GM12878 (cell line): Measurements from ENCODE around the gene NUP210L. TPM values are rescaled to one million over a fixed set of nuclear protein-coding genes. Genes with fewer than 3 reads are reported as not detected.
A peak's percentile ranks its signal among the peaks of the same experiment; 100 is the strongest.

Experiments used
- JUND ChIP-seq: IDR thresholded peaks from 2 replicates; pipeline ENCODE4 v1.6.1; 2012; ENCODE audit warnings: low read depth, mild to moderate bottlenecking, low read length, improper control_type of control experiment, moderate library complexity
- MAX ChIP-seq: IDR thresholded peaks from 2 replicates; pipeline ENCODE4 v1.6.1; 2012; ENCODE audit warnings: low read depth, low read length, improper control_type of control experiment
- NKRF ChIP-seq: fragments of 450-650 bp; conservative IDR thresholded peaks from 2 replicates; pipeline ENCODE4 v1.6.1; 2017; ENCODE audit warnings: mild to moderate bottlenecking, moderate library complexity
- POU2F2 ChIP-seq: IDR thresholded peaks from 3 replicates; pipeline ENCODE4 v1.6.1; 2011; ENCODE audit warnings: low read depth, mild to moderate bottlenecking, low read length, borderline replicate concordance
- SMAD1 ChIP-seq: fragments of 450-650 bp; IDR thresholded peaks from 2 replicates; pipeline ENCODE4 v1.6.1; 2018; ENCODE audit warnings: mild to moderate bottlenecking, low read depth; ENCODE audit not compliant: partially characterized antibody
- STAT3 ChIP-seq: IDR thresholded peaks from 2 replicates; pipeline ENCODE4 v1.6.1; 2011; ENCODE audit warnings: low read depth, low read length, improper control_type of control experiment
- YBX1 ChIP-seq: fragments of 450-650 bp; IDR thresholded peaks from 2 replicates; pipeline ENCODE4 v1.6.1; 2016; ENCODE audit warnings: antibody characterized with exemption
- ZBED1 ChIP-seq: IDR thresholded peaks from 2 replicates; pipeline ENCODE4 v1.6.1; 2016; ENCODE audit warnings: borderline replicate concordance
- ZNF24 ChIP-seq: fragments of 450-650 bp; IDR thresholded peaks from 2 replicates; pipeline ENCODE4 v1.6.1; 2017; ENCODE audit warnings: antibody characterized with exemption, mild to moderate bottlenecking
- ZNF384 ChIP-seq: IDR thresholded peaks from 2 replicates; pipeline ENCODE4 v1.6.1; 2012; ENCODE audit warnings: low read depth, mild to moderate bottlenecking, low read length, improper control_type of control experiment, borderline replicate concordance
- polyA plus RNA-seq, 11 experiments: library from polyadenylated mRNA; depleted of rRNA in 4 of 11; unstranded in 6 of 11; stranded (reverse) in 5 of 11; fragments of >200 nt; fragmentation: Nextera tagmentation in 4 of 11; fragmentation: Illumina TruSeq in 1 of 11; extraction: Ambion mirVana in 4 of 11; extraction: Trizol in 1 of 11; gene quantifications; 1 replicate in 1 of 11; 2 replicates in 10 of 11; pipeline versions ENCODE4 v1.2.1 to v1.2.3, GENCODE V29; 2011 to 2016; ENCODE audit warnings: inconsistent platforms in 2 of 11, missing spikeins in 2 of 11, low read depth in 1 of 11
- total RNA-seq, 4 experiments: library from RNA; depleted of rRNA in 3 of 4; stranded (reverse); fragments of >200 nt in 3 of 4; fragmentation: Illumina TruSeq in 1 of 4; extraction: Trizol in 1 of 4; gene quantifications; 2 replicates each; pipeline versions ENCODE4 v1.2.1 to v1.2.3, GENCODE V29; 2013 to 2021
- TF ChIP-seq, protein P1 (sequence below): fragments of 450-650 bp; IDR thresholded peaks from 2 replicates; pipeline ENCODE4 v1.6.1; 2017; ENCODE audit warnings: mild to moderate bottlenecking, moderate library complexity
- TF ChIP-seq, protein P2 (sequence below): fragments of 450-650 bp; IDR thresholded peaks from 2 replicates; pipeline ENCODE4 v1.6.1; 2018; ENCODE audit warnings: mild to moderate bottlenecking, low read depth, moderate library complexity; ENCODE audit not compliant: partially characterized antibody
- TF ChIP-seq, protein P3 (sequence below): fragments of 450-650 bp; IDR thresholded peaks from 2 replicates; pipeline ENCODE4 v1.6.1; 2017; ENCODE audit warnings: borderline replicate concordance
- TF ChIP-seq, protein P4 (sequence below): fragments of 450-650 bp; IDR thresholded peaks from 2 replicates; pipeline ENCODE4 v1.6.1; 2014; ENCODE audit warnings: mild to moderate bottlenecking
- TF ChIP-seq, protein P5 (sequence below): IDR thresholded peaks from 2 replicates; pipeline ENCODE4 v1.6.1; 2012; ENCODE audit warnings: low read length, inconsistent platforms

Gene NUP210L
- total and polyA plus RNA-seq, 10 of the 15 experiments (the other 5 are each of a cell fraction or from before 2014, with no cell fraction given): 0.04 to 0.08 (median 0.07) TPM; not detected in 7

DNA sequence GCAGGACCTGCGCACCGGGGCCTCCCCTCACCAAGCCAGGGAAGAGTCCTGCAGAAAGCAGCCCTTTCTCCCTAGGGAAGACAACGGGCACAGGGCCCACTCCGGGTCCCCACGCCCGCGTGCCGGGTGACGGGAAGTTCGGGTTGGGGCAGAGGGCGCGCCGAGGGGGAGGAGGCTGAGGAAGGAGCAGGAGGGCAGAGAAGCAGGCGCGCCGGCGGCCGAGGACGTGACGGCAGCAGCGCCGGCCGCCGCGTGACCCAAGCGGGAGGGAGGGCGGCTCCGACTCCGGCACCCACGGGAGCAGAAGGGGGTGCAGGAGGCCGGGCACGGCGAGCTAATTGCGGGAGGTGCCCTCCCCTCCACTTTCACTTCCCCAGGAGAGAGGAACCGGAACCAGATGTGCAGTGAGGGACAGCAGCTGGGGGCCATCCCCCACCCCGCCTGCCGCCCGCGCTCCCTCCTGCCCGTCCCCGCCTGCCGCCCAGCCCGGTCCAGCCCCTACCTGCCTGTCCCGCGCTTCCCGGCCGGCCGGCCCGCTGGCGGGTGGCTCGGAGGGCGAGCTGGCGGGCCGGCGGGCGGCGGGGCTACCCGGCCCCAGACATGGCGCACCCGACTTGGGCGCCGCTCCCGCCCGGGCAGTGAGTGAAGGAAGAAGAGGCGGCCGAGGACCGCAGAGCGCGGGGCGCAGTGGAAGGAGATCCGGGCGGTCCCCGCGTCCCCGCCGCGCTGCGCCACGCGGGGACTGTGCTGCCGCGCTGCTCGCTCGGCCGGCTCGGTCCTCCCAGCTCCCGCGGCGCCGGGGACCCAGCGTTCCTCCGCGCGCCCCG lies 208.9 kb downstream of the NUP210L start (continued):
- TF ChIP-seq, protein P1, sequence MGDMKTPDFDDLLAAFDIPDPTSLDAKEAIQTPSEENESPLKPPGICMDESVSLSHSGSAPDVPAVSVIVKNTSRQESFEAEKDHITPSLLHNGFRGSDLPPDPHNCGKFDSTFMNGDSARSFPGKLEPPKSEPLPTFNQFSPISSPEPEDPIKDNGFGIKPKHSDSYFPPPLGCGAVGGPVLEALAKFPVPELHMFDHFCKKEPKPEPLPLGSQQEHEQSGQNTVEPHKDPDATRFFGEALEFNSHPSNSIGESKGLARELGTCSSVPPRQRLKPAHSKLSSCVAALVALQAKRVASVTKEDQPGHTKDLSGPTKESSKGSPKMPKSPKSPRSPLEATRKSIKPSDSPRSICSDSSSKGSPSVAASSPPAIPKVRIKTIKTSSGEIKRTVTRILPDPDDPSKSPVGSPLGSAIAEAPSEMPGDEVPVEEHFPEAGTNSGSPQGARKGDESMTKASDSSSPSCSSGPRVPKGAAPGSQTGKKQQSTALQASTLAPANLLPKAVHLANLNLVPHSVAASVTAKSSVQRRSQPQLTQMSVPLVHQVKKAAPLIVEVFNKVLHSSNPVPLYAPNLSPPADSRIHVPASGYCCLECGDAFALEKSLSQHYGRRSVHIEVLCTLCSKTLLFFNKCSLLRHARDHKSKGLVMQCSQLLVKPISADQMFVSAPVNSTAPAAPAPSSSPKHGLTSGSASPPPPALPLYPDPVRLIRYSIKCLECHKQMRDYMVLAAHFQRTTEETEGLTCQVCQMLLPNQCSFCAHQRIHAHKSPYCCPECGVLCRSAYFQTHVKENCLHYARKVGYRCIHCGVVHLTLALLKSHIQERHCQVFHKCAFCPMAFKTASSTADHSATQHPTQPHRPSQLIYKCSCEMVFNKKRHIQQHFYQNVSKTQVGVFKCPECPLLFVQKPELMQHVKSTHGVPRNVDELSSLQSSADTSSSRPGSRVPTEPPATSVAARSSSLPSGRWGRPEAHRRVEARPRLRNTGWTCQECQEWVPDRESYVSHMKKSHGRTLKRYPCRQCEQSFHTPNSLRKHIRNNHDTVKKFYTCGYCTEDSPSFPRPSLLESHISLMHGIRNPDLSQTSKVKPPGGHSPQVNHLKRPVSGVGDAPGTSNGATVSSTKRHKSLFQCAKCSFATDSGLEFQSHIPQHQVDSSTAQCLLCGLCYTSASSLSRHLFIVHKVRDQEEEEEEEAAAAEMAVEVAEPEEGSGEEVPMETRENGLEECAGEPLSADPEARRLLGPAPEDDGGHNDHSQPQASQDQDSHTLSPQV: peak; percentile 59; the same call in 1 of the 2 replicates
- TF ChIP-seq, protein P2, sequence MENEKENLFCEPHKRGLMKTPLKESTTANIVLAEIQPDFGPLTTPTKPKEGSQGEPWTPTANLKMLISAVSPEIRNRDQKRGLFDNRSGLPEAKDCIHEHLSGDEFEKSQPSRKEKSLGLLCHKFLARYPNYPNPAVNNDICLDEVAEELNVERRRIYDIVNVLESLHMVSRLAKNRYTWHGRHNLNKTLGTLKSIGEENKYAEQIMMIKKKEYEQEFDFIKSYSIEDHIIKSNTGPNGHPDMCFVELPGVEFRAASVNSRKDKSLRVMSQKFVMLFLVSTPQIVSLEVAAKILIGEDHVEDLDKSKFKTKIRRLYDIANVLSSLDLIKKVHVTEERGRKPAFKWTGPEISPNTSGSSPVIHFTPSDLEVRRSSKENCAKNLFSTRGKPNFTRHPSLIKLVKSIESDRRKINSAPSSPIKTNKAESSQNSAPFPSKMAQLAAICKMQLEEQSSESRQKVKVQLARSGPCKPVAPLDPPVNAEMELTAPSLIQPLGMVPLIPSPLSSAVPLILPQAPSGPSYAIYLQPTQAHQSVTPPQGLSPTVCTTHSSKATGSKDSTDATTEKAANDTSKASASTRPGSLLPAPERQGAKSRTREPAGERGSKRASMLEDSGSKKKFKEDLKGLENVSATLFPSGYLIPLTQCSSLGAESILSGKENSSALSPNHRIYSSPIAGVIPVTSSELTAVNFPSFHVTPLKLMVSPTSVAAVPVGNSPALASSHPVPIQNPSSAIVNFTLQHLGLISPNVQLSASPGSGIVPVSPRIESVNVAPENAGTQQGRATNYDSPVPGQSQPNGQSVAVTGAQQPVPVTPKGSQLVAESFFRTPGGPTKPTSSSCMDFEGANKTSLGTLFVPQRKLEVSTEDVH: no peak
- TF ChIP-seq, protein P3, sequence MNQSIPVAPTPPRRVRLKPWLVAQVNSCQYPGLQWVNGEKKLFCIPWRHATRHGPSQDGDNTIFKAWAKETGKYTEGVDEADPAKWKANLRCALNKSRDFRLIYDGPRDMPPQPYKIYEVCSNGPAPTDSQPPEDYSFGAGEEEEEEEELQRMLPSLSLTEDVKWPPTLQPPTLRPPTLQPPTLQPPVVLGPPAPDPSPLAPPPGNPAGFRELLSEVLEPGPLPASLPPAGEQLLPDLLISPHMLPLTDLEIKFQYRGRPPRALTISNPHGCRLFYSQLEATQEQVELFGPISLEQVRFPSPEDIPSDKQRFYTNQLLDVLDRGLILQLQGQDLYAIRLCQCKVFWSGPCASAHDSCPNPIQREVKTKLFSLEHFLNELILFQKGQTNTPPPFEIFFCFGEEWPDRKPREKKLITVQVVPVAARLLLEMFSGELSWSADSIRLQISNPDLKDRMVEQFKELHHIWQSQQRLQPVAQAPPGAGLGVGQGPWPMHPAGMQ: no peak
- TF ChIP-seq SMAD1: no peak
- TF ChIP-seq, protein P4, sequence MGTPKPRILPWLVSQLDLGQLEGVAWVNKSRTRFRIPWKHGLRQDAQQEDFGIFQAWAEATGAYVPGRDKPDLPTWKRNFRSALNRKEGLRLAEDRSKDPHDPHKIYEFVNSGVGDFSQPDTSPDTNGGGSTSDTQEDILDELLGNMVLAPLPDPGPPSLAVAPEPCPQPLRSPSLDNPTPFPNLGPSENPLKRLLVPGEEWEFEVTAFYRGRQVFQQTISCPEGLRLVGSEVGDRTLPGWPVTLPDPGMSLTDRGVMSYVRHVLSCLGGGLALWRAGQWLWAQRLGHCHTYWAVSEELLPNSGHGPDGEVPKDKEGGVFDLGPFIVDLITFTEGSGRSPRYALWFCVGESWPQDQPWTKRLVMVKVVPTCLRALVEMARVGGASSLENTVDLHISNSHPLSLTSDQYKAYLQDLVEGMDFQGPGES: no peak
- TF ChIP-seq ZBED1: peak; percentile 62; the same call in 1 of the 2 replicates
- peak; percentile 81 for TF ChIP-seq MAX
- no peak for TF ChIP-seq YBX1
- TF ChIP-seq ZNF24: no peak
- peak; percentile 84 for TF ChIP-seq POU2F2
- TF ChIP-seq JUND: no peak
- TF ChIP-seq NKRF: peak; percentile 92
- TF ChIP-seq STAT3: no peak
- TF ChIP-seq ZNF384: no peak
- TF ChIP-seq, protein P5, sequence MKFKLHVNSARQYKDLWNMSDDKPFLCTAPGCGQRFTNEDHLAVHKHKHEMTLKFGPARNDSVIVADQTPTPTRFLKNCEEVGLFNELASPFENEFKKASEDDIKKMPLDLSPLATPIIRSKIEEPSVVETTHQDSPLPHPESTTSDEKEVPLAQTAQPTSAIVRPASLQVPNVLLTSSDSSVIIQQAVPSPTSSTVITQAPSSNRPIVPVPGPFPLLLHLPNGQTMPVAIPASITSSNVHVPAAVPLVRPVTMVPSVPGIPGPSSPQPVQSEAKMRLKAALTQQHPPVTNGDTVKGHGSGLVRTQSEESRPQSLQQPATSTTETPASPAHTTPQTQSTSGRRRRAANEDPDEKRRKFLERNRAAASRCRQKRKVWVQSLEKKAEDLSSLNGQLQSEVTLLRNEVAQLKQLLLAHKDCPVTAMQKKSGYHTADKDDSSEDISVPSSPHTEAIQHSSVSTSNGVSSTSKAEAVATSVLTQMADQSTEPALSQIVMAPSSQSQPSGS: no peak
